Measurements from ENCODE around the gene GAMT.

The GAMT gene

GRCh38 chr19:1423436-1424191 is 22.3 kb upstream of the GAMT start:
- peaks cover 2% of the 10 kb centered on the region for H3K9me3 ChIP-seq (ENCODE audit: insufficient read depth, low read depth, low read length)
- no peak overlapping the region for H3K9ac ChIP-seq (ENCODE audit: low read length)
- H4K8ac ChIP-seq (ENCODE audit: low read depth, low read length): no peak overlapping the region
- H3K79me2 ChIP-seq (ENCODE audit: control insufficient read depth, insufficient read depth, low read length, poor library complexity): no peaks in the 10 kb centered on the region
- no CpG with 5 or more reads among the region's 40 CpGs for WGBS (ENCODE audit: extremely low coverage, insufficient coverage, insufficient read length)
- no peak overlapping the region for H3K27ac ChIP-seq (ENCODE audit: low read depth, low read length)
- no peak overlapping the region for H2BK5ac ChIP-seq (ENCODE audit: low read depth, low read length, poor library complexity)
- no peak overlapping the region for H3K4me3 ChIP-seq (ENCODE audit: low read depth, low read length)
- no peak overlapping the region for H3K4ac ChIP-seq (ENCODE audit: low read depth, low read length)
- peaks cover 9 to 14% of the 10 kb centered on the region in 2 experiments for H3K4me1 ChIP-seq (ENCODE audit: control insufficient read depth in 1 of 2, insufficient read depth in 2 of 2, low read length in 2 of 2)
- peak overlapping the region; percentile 15 for H3K18ac ChIP-seq (ENCODE audit: low read length)
- no peak overlapping the region for H2AK5ac ChIP-seq (ENCODE audit: low read length)
- H2BK12ac ChIP-seq (ENCODE audit: low read length): no peak overlapping the region
- H3K23ac ChIP-seq (ENCODE audit: low read length): no peak overlapping the region
- H4K12ac ChIP-seq (ENCODE audit: low read depth, low read length): no peak overlapping the region
- no peak for DNase-seq
- H3K79me1 ChIP-seq (ENCODE audit: low read length): no peaks in the 10 kb centered on the region
- H3K36me3 ChIP-seq (ENCODE audit: control insufficient read depth in 1 of 2, insufficient read depth in 2 of 2, low read length in 2 of 2): peaks cover 84 to 88% of the 10 kb centered on the region in 2 experiments
- H2AFZ ChIP-seq (ENCODE audit: insufficient read depth, low read length, poor library complexity): no peak overlapping the region
- no peaks in the 10 kb centered on the region for H3K27me3 ChIP-seq (ENCODE audit: insufficient read depth, low read length)
- no peak overlapping the region for H3K4me2 ChIP-seq (ENCODE audit: low read length)
- no peak overlapping the region for H2BK120ac ChIP-seq (ENCODE audit: insufficient read depth, low read length, poor library complexity)
- H4K91ac ChIP-seq (ENCODE audit: low read depth, low read length): no peak overlapping the region
- no peak overlapping the region for H3K14ac ChIP-seq (ENCODE audit: low read length)

- H3K18ac ChIP-seq (ENCODE audit: low read length): no peak overlapping the region
- no peaks in the 10 kb centered on the region for H3K27me3 ChIP-seq (ENCODE audit: insufficient read depth, low read length)
- no peak overlapping the region for H3K9ac ChIP-seq (ENCODE audit: low read length)
- no peak overlapping the region for H4K8ac ChIP-seq (ENCODE audit: low read depth, low read length)
- no peak overlapping the region for H3K27ac ChIP-seq (ENCODE audit: low read depth, low read length)
- no peak overlapping the region for H4K91ac ChIP-seq (ENCODE audit: low read depth, low read length)
- H3K9me3 ChIP-seq (ENCODE audit: insufficient read depth, low read depth, low read length): peaks cover 2% of the 10 kb centered on the region
- no peak overlapping the region for H2BK12ac ChIP-seq (ENCODE audit: low read length)
- H3K23ac ChIP-seq (ENCODE audit: low read length): no peak overlapping the region
- no peak overlapping the region for H3K14ac ChIP-seq (ENCODE audit: low read length)
- H2AK5ac ChIP-seq (ENCODE audit: low read length): no peak overlapping the region
- H3K4me3 ChIP-seq (ENCODE audit: low read depth, low read length): no peak overlapping the region
- no peak for DNase-seq
- H2BK120ac ChIP-seq (ENCODE audit: insufficient read depth, low read length, poor library complexity): no peak overlapping the region
- peaks cover 9 to 14% of the 10 kb centered on the region in 2 experiments for H3K4me1 ChIP-seq (ENCODE audit: control insufficient read depth in 1 of 2, insufficient read depth in 2 of 2, low read length in 2 of 2)
- H2AFZ ChIP-seq (ENCODE audit: insufficient read depth, low read length, poor library complexity): no peak overlapping the region
- no peaks in the 10 kb centered on the region for H3K79me1 ChIP-seq (ENCODE audit: low read length)
- H3K4ac ChIP-seq (ENCODE audit: low read depth, low read length): no peak overlapping the region
- peaks cover 87 to 91% of the 10 kb centered on the region in 2 experiments for H3K36me3 ChIP-seq (ENCODE audit: control insufficient read depth in 1 of 2, insufficient read depth in 2 of 2, low read length in 2 of 2)
- H3K79me2 ChIP-seq (ENCODE audit: control insufficient read depth, insufficient read depth, low read length, poor library complexity): peaks cover under 1% of the 10 kb centered on the region
- H2BK5ac ChIP-seq (ENCODE audit: low read depth, low read length, poor library complexity): no peak overlapping the region
- H3K4me2 ChIP-seq (ENCODE audit: low read length): no peak overlapping the region
- no CpG with 5 or more reads among the region's 24 CpGs for WGBS (ENCODE audit: extremely low coverage, insufficient coverage, insufficient read length)
- no peak overlapping the region for H4K12ac ChIP-seq (ENCODE audit: low read depth, low read length)
These were observed 21.6 kb upstream of the GAMT start for GRCh38 chr19:1422943-1423342.

GRCh38 chr19:1422360-1422759 is 21.0 kb upstream of the GAMT start:
- DNase-seq: no peak
- no peak overlapping the region for H3K18ac ChIP-seq (ENCODE audit: low read length)
- H2AFZ ChIP-seq (ENCODE audit: insufficient read depth, low read length, poor library complexity): no peak overlapping the region
- H4K12ac ChIP-seq (ENCODE audit: low read depth, low read length): no peak overlapping the region
- H2BK120ac ChIP-seq (ENCODE audit: insufficient read depth, low read length, poor library complexity): no peak overlapping the region
- H3K27ac ChIP-seq (ENCODE audit: low read depth, low read length): no peak overlapping the region
- no peak overlapping the region for H2BK5ac ChIP-seq (ENCODE audit: low read depth, low read length, poor library complexity)
- no peak overlapping the region for H3K4ac ChIP-seq (ENCODE audit: low read depth, low read length)
- H2BK12ac ChIP-seq (ENCODE audit: low read length): no peak overlapping the region
- no peak overlapping the region for H3K9ac ChIP-seq (ENCODE audit: low read length)
- H3K23ac ChIP-seq (ENCODE audit: low read length): no peak overlapping the region
- no peak overlapping the region for H3K14ac ChIP-seq (ENCODE audit: low read length)
- peaks cover 2% of the 10 kb centered on the region for H3K9me3 ChIP-seq (ENCODE audit: insufficient read depth, low read depth, low read length)
- no peak overlapping the region for H4K8ac ChIP-seq (ENCODE audit: low read depth, low read length)
- peaks cover 9 to 14% of the 10 kb centered on the region in 2 experiments for H3K4me1 ChIP-seq (ENCODE audit: control insufficient read depth in 1 of 2, insufficient read depth in 2 of 2, low read length in 2 of 2)
- WGBS (ENCODE audit: extremely low coverage, insufficient coverage, insufficient read length): no CpG with 5 or more reads among the region's 16 CpGs
- H3K27me3 ChIP-seq (ENCODE audit: insufficient read depth, low read length): no peaks in the 10 kb centered on the region
- no peak overlapping the region for H3K4me2 ChIP-seq (ENCODE audit: low read length)
- no peak overlapping the region for H4K91ac ChIP-seq (ENCODE audit: low read depth, low read length)
- no peak overlapping the region for H2AK5ac ChIP-seq (ENCODE audit: low read length)
- peaks cover 3% of the 10 kb centered on the region for H3K79me2 ChIP-seq (ENCODE audit: control insufficient read depth, insufficient read depth, low read length, poor library complexity)
- peaks cover 87 to 90% of the 10 kb centered on the region in 2 experiments for H3K36me3 ChIP-seq (ENCODE audit: control insufficient read depth in 1 of 2, insufficient read depth in 2 of 2, low read length in 2 of 2)
- no peaks in the 10 kb centered on the region for H3K79me1 ChIP-seq (ENCODE audit: low read length)
- no peak overlapping the region for H3K4me3 ChIP-seq (ENCODE audit: low read depth, low read length)

- H3K4me3 ChIP-seq (ENCODE audit: low read depth, low read length): no peak overlapping the region
- H3K79me2 ChIP-seq (ENCODE audit: control insufficient read depth, insufficient read depth, low read length, poor library complexity): peaks cover 7% of the 10 kb centered on the region
- no peaks in the 10 kb centered on the region for H3K27me3 ChIP-seq (ENCODE audit: insufficient read depth, low read length)
- no peak overlapping the region for H3K4ac ChIP-seq (ENCODE audit: low read depth, low read length)
- no peak for DNase-seq
- no peak overlapping the region for H4K91ac ChIP-seq (ENCODE audit: low read depth, low read length)
- H3K23ac ChIP-seq (ENCODE audit: low read length): no peak overlapping the region
- peaks cover 87 to 90% of the 10 kb centered on the region in 2 experiments for H3K36me3 ChIP-seq (ENCODE audit: control insufficient read depth in 1 of 2, insufficient read depth in 2 of 2, low read length in 2 of 2)
- H3K79me1 ChIP-seq (ENCODE audit: low read length): no peaks in the 10 kb centered on the region
- H3K18ac ChIP-seq (ENCODE audit: low read length): no peak overlapping the region
- H4K12ac ChIP-seq (ENCODE audit: low read depth, low read length): no peak overlapping the region
- peaks cover 4% of the 10 kb centered on the region for H3K9me3 ChIP-seq (ENCODE audit: insufficient read depth, low read depth, low read length)
- no peak overlapping the region for H3K14ac ChIP-seq (ENCODE audit: low read length)
- H3K4me2 ChIP-seq (ENCODE audit: low read length): no peak overlapping the region
- H2AFZ ChIP-seq (ENCODE audit: insufficient read depth, low read length, poor library complexity): no peak overlapping the region
- H3K4me1 ChIP-seq (ENCODE audit: control insufficient read depth in 1 of 2, insufficient read depth in 2 of 2, low read length in 2 of 2): peaks cover 9 to 14% of the 10 kb centered on the region in 2 experiments
- no peak overlapping the region for H3K27ac ChIP-seq (ENCODE audit: low read depth, low read length)
- H2AK5ac ChIP-seq (ENCODE audit: low read length): no peak overlapping the region
- H2BK12ac ChIP-seq (ENCODE audit: low read length): no peak overlapping the region
- H2BK5ac ChIP-seq (ENCODE audit: low read depth, low read length, poor library complexity): no peak overlapping the region
- no CpG with 5 or more reads among the region's 22 CpGs for WGBS (ENCODE audit: extremely low coverage, insufficient coverage, insufficient read length)
- no peak overlapping the region for H4K8ac ChIP-seq (ENCODE audit: low read depth, low read length)
- no peak overlapping the region for H2BK120ac ChIP-seq (ENCODE audit: insufficient read depth, low read length, poor library complexity)
- no peak overlapping the region for H3K9ac ChIP-seq (ENCODE audit: low read length)
These were observed 20.6 kb upstream of the GAMT start for GRCh38 chr19:1421958-1422305.

All from trophoblast cell (in vitro differentiated cells and primary cell).